Inferior parietal cortex (tissue), 1 donor: ENCODE measurements around the gene CEMIP2.
"Not testable (repeated sequence)": the region's sequence is repeated elsewhere in the genome, so short reads cannot be mapped to it uniquely, and the experiment has no call there.

ENCODE experiments used
- DNase-seq: peaks from one replicate; pipeline ENCODE4 v3.0.0-alpha.2; 2016; ENCODE audit errors: extremely low spot score

The CEMIP2 gene

DNA sequence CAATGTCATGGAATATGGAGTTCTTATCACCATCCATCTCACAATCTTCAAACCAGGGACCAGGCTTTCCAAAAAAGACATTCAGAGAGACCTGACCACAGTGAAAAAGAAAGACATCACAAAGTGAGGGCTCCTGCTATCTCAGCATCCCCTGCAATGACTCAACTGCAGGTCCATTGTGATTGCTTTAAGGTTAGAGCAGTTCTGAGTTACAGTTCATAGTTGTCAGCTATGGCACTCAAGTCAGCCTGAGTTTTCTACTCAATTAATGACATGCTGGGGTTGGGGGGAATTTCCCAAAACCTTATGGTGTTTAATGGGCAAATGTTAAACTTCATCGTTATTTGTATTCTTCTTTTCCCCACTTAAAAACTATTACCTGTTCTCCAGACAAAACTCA, 58.9 kb downstream of the CEMIP2 start:
- DNase-seq: no peak

DNA sequence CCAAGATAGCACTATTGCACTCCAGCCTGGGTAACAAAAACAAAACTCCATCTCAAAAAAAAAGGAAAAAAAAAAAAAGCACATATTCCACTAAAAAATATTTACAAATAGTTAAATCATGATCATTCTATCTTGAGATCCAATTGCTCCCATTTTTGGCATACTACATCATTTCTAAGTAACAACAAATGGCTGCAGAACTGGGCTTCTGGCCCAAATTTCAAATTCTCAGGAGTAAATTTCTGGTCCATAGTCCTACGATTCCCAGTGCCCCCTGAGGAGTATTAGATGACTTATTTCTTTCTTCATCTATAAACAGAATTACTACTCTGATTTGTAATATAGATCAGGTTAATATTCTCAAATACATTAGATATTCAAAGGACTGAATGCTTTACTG, 62.1 kb downstream of the CEMIP2 start:
- no peak for DNase-seq

DNA sequence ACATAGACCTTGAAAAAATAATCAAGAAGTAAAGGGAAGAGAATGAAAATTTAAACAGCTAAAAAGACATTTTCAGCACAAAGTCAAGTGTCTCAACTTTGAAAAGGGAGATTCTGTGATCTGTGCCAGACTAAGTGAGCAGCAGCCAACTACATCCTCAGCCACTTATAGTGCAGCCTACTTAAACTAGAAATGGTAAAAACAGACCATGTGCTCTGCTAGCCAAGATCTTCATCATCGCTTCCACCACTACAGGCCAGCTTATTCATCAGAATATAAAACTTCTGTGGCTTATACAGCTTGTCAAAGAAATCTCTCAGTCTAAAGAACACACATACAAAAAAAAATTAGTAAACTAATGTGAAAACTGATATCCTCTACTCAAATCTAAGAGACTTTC, 63.5 kb downstream of the CEMIP2 start:
- DNase-seq: no peak

DNA sequence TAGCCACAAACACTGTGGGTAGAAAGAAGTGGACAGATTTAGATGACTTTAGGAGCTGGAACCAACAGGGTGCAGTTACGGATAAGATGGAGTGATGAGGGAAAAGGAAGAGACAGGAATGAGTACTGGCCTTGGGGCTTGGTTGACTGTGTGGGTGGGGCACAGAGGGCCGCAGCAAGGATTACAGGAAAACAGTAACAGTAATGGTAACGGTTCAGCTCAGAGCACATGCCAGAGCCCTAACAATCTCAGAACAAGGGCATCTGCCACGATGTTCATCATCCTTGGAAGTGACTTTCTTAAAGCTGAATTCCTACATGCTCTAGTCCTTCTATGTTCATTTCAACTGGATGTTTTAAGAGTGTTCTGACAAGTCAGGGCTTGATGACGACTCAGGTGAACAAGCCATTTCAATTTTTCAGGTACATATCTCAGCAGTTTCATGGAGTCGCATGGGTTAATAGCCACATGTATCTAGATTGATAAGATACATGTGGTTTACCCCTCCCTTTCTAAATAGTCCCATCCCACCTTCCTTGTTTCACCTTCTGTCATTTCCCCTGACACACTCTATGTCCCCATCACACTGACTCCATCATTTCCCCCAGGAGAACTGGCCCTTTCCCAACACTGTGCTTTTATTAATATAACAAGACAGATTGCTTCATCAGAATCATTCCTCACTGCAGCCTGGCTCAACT, 65.0 kb downstream of the CEMIP2 start:
- no peak for DNase-seq

DNA sequence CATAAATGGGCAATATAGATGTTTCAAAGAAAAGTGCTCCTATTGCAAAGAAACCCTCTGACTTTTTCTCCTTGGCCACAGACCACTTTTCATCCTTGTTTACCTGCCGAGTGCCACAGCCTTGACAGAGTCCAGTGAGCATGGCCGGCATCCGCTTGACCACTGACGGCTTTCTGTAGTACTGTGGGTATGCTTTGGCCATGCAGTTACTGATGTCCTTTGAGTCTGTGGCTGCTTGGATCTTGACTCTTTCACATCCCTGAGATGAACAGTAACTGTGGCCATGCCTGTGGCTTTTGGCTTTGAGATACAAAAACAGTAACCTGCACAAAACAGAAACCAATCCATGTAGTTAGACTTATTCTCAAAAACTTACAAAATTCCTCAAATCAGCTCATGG, 70.4 kb downstream of the CEMIP2 start:
- no peak for DNase-seq

DNA sequence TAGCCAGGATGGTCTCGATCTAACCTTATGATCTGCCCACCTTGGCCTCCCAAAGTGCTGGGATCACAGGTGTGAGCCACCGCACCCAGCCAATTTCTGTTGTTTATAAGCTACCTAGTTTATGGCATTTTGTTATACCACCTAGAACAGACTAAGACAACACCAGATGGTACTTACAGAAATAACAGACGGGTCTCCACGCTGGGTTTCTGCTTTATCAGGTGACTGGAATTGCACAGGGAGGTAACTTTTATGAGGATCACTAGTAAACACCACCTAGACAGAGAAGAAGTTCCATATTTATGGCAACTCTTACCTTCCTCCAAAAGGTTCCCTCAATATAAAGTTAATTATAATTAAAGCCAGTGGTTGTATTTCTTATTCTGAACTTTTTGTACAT, 74.0 kb downstream of the CEMIP2 start:
- DNase-seq: no peak

DNA sequence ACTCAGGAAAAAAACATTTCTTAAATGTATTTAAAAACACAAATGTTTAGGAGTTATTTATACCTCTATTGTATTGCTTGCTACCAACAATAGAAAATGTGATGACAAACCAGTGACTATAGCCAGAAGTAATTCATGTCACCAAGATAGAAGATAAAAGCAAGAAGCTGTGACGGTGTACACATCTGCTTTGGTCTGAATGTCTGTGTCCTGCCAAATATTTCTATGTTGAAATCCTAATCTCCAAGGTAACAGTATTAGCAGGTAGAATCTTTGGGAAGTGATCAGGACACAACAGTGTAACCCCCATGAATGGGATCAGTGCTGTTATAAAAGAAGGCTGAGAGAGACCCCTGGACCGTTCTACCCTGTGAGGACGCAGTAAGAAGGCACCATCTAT, 74.7 kb downstream of the CEMIP2 start:
- no peak for DNase-seq

DNA sequence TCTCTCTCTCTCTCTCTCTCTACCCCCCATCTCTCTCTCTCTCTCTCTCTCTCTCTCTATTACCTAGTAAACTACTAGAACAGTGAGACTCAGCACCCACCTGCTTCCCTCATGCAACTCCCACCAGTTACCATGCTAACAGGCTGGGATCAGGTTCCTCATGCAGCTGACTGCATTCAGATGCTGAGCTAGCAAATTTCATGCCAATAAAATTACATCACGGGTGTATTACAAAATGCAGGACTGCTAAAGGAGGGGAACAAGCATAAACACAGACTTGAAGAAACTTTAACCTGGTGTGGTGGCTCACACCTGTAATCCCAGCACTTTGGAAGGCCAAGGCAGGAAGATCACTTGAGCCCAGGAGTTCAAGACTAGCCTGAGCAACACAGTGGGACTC, 76.0 kb downstream of the CEMIP2 start:
- no peak for DNase-seq

DNA sequence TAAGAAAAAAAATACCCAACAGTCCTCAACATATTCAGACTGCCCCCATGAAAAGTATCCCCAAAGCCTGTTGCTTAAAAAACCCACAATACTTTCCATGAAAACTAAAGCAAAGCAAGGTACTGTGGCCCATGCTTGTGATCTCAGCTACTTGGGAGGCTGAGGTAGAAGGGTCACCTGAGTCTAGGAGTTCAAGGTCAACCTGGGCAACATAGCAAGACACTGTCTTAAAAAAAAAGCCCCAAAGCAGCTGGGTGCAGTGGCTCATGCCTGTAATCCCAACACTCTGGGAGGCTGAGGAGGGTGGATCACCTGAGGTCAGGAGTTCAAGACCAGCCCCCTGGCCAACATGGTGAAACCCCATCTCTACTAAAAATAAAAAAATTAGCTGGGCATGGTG, 76.7 kb downstream of the CEMIP2 start:
- DNase-seq: not testable (repeated sequence)

DNA sequence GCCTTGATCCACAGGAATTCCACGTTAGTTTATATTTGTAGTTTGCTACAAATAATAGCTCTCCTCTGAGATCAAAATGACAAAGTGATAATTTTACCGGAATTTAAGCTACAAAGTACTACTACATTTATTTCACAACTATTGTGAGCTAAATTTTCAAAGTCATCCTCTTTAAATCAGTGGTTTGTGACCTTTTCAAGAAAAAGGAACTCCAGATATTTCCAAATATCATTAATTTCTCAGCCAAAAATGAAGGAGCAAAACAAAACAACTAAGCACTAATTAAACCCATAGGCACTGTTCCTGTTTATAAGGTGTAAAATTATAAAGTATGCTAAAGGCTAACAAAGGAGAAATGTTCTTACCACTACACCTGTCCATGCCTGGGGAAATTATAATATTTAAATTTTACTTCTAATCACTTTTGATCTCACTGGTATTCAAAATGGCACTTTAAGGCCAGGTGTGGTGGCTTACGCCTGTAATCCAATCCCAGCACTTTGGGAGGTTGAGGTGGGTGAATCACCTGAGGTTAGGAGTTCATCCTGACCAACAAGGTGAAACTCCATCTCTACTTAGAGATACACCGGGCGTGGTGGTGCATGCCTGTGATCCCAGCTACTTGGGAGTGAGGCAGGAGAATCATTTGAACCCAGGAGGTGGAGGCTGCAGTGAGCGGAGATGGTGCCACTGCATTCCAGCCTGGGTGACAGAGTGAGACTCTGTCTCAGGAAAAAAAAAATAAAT, 77.5 kb downstream of the CEMIP2 start:
- no peak for DNase-seq

DNA sequence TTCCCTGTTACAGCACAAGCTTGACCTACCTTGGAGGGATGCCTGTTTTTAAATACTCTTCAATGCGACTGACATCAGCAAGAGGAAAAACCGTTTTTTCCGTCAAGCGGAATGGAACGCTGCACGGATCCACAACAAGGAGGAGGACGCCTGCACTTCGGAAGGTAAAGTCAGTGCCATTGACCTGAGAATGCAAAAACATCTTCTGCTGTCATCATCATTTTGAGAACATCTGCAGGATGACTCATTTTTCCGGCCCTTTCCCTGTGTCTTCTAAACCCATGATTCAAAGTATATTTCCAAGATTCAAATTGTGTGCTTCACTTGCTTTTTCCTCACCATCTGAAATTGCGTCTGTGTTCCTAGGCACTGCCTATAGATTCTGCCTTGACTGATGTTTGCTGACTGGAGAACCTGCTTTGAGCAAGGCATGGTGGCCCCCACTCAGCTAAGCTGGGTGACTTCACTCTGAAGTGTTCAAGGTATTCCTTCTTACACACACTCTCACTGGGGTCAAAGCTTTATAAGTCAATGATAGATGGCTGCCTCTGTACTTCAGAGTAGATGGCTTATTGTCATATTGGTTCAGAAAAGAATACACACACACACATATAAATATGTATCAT, 78.1 kb downstream of the CEMIP2 start:
- no peak for DNase-seq

DNA sequence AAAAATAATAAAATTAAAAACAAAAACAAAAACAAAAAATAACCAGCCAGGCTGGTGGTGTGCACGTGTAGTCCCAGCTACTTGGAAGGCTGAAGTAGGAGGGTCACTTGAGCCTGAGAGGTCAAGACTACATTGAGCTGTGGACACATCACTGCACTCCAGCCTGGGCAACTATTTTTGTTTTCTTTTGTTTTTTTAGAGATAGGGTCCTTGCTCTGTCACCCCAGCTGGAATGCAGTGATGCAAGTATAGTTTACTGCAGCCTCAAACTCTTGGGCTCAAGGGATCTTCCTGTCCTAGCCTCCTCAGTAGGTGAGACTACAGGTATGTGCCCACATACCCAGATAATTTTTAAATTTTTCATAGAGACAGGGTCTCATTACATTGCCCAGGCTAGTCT, 80.6 kb downstream of the CEMIP2 start:
- DNase-seq: no peak

DNA sequence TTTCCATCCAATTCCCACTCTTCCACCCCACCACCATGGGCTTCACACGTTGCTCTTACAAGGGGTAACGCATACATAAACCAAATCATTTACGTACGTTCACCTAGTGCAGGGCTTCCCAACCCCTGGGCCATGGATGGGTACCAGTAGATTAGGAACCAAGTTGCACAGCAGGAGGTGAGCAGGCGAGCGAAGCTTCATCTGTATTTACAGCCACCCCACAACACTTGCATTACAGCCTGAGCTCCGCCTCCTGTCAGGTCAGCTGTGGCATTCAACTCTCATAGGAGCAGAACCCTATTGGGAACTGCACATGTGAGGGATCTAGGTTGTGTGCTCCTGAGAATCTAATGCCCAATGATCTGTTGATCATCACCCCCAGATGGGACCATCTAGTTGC, 82.3 kb downstream of the CEMIP2 start:
- no peak for DNase-seq

DNA sequence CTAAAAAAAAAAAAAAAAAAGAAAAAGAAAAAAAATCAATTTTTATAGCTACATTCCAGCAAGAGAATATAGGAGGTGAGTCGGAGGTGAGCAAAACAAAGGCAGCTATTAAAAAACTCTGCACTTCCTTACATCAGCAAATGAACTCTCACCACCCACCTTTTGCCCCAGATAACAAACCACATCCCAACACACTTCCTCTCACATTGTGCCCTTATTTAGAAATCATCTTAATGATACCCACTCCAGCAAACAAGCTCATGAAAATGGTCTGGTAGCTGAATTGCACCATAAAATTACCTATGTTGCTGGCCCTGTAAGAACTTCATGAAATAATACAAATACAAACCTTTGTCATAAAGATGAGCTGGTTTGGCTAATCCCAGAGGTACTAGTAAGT, 82.9 kb downstream of the CEMIP2 start:
- no peak for DNase-seq

DNA sequence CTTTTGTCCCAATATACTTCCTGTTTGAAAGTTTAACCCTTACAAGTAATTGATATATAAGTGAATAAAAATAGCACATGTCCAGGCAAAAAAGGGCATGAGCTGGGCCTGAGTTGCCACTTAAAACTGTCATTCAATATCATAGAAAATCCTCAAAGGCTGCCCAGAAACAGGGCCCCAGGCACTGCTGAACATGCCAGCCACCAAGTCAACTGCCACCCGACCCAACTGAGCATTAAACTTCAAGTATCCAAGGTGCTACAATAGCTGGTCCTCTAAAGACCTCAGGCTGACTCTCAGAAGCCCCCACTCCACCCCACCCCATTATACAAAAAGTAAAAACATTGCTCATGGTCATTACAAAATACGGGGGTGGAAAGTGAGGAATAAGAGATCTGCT, 83.7 kb downstream of the CEMIP2 start:
- DNase-seq: no peak

DNA sequence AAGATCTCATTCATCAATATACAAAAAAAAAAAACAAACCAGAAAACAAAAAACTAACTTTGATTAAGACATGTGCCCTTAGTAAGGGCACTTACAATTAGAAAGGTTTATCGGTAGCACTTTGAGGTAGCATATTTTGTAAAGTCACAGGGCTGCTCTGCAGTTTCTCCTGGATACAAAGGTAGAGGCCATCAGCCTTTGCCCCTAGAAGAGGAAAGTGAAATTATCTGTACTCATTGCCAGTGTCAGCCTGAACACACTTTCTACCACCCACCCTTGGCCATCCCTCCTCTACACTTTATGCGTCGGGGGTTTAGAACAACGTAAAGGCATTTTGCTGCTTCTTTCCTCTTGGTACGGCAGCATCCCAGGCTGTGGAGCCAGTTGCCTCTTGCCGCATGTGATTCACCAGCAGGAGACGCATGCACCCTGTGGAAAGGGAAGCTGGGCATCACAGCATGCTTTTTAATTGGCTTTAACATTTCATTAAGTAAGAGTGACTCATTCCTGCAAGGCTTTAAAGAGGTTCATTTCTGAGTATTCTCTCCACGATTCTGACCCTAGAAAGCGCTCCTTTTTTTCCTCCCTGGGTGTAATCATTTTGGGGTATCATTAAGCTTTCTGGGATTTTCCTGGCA, 84.6 kb downstream of the CEMIP2 start:
- DNase-seq: no peak

DNA sequence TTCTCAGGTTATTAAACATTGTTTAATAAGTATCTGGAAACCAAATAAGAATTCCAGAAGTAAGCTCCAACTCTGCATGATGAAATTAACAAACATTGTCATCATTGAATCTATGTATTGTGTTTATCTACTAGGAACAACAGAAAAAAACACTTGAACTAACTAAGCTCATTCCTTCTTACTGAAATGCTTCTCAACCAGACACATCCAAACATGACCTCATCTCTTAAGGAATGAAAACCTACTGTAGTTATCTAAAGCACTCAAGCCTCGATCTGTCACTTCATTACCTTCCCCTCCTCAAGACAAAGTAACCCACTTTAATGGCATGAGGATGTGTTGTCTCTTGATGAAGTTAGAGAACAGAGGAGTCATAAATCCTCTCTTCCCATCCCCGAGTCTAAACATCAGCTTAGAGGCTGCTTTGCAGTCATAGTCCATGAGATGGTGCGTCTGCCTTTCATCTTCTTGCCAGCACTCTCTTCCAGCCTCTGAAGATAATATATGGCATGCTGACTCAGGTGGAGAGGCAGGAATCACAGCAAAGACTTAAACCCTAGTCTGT, 86.5 kb downstream of the CEMIP2 start:
- no peak for DNase-seq

DNA sequence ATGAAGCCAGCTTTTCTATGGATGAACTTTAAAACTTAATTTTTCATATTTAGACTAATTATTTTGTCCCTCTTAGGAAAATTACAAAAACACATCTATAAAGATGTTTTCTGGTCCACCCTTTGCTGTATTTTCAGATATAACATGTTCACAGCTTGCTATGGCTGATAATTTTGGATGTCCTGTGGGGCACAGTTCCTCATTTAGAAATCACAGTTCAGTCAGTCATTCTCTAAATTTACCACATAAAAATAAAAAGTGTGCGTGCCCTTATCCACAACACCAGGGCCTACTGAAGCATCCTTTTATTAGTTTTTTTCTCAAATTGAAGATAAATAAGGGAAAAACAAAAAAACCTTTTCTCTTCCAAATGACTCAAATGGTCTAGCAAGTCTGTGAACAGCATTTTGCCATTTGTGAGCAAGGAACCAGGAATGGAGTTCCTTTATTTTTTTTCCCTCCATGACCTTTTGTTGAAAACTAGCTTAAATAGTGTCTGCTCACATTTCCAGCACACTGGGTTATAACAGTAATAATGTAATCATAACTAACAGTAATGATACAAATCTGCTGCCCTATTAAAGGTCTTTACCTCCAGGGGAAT, 87.1 kb downstream of the CEMIP2 start:
- no peak for DNase-seq

DNA sequence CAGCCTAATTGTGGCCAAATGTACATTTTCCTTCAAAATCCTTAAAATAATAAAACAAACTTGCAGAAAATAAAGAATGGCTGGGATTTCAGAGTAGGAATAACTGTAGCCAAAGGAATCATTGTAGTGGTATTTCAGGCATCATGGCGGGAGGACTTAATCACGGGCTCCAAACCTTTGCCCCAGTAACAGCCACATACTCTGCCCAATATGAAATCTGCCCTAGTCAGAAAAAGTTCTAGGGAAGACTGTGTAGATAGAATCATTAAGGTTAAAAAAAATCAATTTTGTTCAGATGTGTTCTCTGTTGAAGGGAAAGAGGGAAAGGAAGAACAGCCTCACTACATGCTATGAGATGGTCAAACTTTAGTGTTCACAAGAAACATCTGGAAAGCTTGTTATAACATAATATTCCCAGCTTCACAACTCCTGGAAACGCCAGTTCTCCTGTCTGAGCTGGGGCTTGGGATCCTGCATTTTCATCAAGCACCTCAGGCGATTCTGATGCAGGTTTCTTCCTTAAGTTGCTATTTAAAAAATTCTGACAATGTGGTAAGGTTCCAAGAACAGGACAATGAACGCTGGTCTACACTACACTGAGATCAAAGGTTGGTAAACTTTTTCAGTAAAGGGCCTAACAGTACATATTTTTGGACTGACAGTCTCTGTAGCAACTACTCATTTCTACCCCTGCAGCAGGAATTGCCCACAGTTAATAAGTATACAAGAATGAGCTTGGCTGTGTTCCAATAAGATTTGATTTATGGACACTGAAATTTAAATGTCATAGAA, 87.9 kb downstream of the CEMIP2 start:
- no peak for DNase-seq

DNA sequence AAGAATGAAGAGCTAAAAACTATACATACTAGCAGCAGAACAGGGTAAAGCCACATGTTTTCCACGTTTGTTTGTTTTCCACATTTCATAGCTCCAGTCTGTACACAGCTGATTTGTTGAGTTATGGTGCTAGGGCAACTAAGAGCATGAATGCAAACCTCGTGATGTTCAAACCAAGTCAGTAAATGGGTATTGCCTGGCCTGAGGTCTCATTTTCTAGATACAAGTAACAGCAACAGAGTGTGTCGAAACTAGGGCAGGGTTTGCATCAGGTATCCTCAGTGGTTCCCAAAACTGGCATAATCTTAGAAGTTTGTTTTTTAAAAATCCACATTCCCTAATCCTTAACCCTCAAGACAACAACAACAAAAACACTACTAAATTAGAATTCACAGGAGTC, 89.3 kb downstream of the CEMIP2 start:
- DNase-seq: no peak

DNA sequence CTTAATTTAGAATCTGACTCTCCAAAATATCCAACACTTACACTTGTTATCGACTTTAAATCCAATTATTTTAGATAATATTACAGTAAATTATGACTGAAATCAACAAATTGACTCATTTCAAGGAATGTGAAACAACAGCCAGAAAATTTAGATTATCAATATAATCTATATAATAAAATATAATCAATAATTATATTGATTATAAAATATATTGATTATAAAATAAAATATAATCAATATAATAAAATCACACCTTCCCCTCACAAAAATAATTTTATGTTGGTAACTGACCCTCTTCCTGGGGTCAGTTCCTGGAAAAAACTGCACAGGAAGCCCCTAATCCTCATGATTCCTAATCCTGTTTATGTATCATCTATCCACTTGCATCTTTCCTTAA, 91.1 kb downstream of the CEMIP2 start:
- DNase-seq: no peak
